Neuron (in vitro differentiated cells): ENCODE data around the gene OXTR.
A peak's percentile ranks its signal among the peaks of the same experiment; 100 is the strongest.

Experiments used
- H2AFZ ChIP-seq: one replicate; pipeline ENCODE4 v1.6.1; 2013; ENCODE audit warnings: low read depth, mild to moderate bottlenecking, inconsistent platforms, low read length, moderate library complexity
- H3K27me3 ChIP-seq: one replicate; pipeline ENCODE4 v1.6.1; 2013; ENCODE audit warnings: low read length; ENCODE audit not compliant: insufficient read depth
- H3K36me3 ChIP-seq: one replicate; pipeline ENCODE4 v1.6.1; 2013; ENCODE audit warnings: low read length; ENCODE audit not compliant: insufficient read depth
- H3K4me1 ChIP-seq: one replicate; pipeline ENCODE4 v1.6.1; 2013; ENCODE audit warnings: low read length; ENCODE audit not compliant: insufficient read depth
- H3K4me3 ChIP-seq: 2 replicates; pipeline ENCODE4 v1.5.1; 2013; ENCODE audit warnings: mild to moderate bottlenecking, low read length, moderate library complexity
- H3K9me3 ChIP-seq: one replicate; pipeline ENCODE4 v1.6.1; 2013; ENCODE audit warnings: low read length

Gene OXTR

DNA sequence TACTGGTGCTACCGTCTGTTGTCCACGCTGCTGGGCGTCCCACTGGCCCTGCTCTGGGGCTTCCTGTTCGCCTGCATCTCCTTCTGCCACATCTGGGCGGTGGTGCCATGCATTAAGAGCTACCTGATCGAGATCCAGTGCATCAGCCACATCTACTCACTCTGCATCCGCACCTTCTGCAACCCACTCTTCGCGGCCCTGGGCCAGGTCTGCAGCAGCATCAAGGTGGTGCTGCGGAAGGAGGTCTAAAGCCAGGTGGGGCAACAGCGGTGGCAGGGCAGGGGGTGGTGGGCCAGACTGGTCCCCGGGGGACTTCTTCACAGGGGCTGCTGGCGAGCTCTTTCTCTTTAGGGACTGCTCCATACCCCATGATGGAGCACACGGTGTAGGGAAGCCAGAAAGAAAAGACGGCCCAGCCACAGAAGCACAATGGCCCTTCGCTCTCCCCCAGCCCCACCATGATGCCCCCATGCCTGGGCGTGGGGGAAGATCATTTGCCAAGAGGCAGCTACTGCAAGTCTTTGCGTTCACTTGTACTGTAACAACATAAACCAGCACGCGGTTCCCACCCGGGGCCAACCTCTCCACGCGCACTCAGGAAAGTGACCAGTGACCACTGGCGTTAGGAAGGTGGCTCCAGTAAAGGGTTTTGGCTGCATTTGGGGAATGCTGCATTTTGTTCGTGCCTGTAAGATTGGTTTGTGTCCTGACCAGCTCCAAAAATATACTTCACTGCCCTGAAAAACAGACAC is 23.6 kb downstream of the OXTR start:
- Histone ChIP-seq H3K4me1 (peaks cover 16% of the 10 kb centered on the region), H3K36me3 (no peaks in the 10 kb centered on the region), H3K27me3 (no peaks in the 10 kb centered on the region), H3K9me3 (peaks cover 2% of the 10 kb centered on the region), H2AFZ (no peak overlapping the region), H3K4me3 (no peak overlapping the region)

GRCh38 chr3:8743911-8744310 is 25.5 kb downstream of the OXTR start:
- H3K4me1 ChIP-seq, result peaks cover 19% of the 10 kb centered on the region
- no peak overlapping the region for H3K4me3 ChIP-seq
- H3K9me3 ChIP-seq, result peaks cover 2% of the 10 kb centered on the region
- H3K27me3 ChIP-seq, result no peaks in the 10 kb centered on the region
- no peaks in the 10 kb centered on the region for H3K36me3 ChIP-seq
- no peak overlapping the region for H2AFZ ChIP-seq

DNA sequence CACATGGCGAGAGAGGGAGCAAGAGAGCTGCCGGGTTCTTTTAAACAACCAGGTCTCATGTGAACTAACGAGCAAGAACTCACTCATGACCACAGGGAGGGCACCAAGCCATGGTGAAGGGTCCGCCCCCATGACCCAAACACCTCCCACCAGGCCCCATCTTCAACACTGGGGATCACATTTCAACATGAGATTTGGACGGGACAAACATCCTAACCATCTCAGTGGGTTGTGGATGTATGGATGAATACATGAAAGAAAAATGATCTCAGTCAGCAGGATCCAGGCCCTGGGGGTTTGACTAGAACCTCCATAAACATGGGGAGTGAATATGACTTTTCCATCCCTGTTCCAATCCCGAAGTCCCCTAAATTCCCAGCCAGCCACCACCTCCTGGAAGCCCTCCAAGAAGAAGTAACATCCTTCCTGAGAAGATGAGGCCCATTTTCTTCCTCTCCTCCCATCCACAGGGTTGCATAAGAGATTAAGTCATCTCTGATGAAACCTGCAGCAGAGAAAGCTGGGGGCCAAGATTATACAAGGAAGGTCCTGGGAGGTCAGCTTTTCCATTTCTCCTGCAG is 26.3 kb downstream of the OXTR start:
- Histone ChIP-seq H3K27me3 (no peaks in the 10 kb centered on the region), H3K9me3 (peaks cover 2% of the 10 kb centered on the region), H2AFZ (no peak overlapping the region), H3K36me3 (no peaks in the 10 kb centered on the region), H3K4me1 (peaks cover 19% of the 10 kb centered on the region), H3K4me3 (no peak overlapping the region)

DNA sequence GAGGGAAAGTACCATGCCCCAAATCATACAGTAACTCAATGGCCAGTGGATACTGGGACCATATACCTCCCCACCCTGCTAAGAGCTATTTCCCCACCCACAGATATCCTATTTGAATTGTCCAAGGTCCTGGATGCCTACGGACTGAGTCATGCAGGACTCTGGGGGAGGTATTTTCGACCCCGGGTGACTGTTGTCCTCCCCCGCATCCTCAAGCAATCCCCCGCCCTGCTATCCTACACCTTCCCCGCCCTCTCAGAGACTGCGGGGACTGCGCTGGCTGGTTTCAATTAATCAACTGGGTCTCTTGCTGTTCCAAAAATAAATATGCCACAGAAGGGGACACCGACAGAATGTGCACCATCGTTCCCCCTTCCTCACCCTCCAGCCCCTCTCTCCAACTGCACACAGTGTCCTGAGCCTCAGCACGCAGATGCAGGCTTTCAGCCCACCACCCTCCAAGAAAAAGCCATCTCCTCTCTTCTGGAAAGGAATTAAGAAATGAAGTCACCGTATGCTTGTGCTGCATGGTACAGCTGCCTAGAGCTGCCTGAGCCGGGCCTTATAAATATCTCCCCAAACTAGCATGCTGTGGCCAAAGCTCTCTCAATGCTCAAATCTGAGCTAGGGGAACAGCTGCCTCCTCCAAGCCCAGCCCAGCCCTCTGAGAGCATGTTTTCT is 27.7 kb downstream of the OXTR start:
- Histone ChIP-seq H3K36me3 (no peaks in the 10 kb centered on the region), H3K27me3 (no peaks in the 10 kb centered on the region), H3K9me3 (peaks cover 2% of the 10 kb centered on the region), H2AFZ (peak overlapping the region; percentile 50), H3K4me3 (peak overlapping the region; percentile 18), H3K4me1 (peaks cover 19% of the 10 kb centered on the region)

GRCh38 chr3:8739757-8740504 is 29.5 kb downstream of the OXTR start:
- no peak overlapping the region for H3K4me3 ChIP-seq
- no peaks in the 10 kb centered on the region for H3K36me3 ChIP-seq

DNA sequence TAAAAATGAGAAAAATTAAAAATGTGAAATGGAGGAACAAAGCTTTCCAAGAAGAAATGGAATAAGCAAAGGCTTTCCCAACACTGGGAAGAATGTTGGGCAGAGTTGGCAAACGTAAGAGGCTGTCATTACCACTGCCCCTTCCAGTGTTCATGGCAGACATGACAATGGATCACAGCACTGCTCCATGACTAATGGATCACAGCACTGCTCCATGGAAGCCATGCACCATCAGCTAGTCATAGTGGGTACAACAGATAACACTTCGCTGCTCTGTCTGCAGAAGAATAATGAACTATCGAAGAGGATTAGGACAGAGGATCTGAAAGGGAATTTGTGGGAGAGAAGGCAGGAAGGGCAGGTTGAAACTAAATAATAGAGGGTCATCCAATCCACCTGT is 30.8 kb downstream of the OXTR start:
- Histone ChIP-seq H3K4me3 (no peak overlapping the region), H2AFZ (no peak overlapping the region), H3K4me1 (peaks cover 19% of the 10 kb centered on the region), H3K36me3 (no peaks in the 10 kb centered on the region), H3K27me3 (no peaks in the 10 kb centered on the region), H3K9me3 (no peaks in the 10 kb centered on the region)

More at GRCh38 chr3:8739757-8740504, 29.5 kb downstream of the OXTR start:
- Histone ChIP-seq H2AFZ (no peak overlapping the region), H3K4me1 (peaks cover 19% of the 10 kb centered on the region), H3K9me3 (no peaks in the 10 kb centered on the region), H3K27me3 (no peaks in the 10 kb centered on the region)

GRCh38 chr3:8737823-8738222 is 31.6 kb downstream of the OXTR start:
- no peaks in the 10 kb centered on the region for H3K9me3 ChIP-seq
- H3K36me3 ChIP-seq, result no peaks in the 10 kb centered on the region

DNA sequence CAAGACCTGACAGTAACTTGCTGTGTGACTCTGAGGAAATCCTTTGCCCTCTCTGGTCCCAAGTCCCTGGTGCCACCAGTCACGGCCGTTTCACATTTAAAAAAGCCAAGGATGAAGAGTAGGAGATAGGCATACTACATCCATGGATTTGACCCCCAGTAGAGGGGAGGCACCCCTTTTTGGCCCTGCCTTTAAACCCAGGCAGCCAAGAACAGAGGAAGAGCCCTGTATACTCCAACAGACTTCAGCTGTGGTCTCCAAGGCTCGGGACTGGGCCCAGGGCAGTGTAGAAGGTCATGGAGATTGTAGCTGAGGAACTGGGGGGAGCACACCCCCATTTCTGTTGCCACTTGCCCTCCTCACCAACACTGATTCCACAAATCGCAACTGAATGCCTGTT is 32.1 kb downstream of the OXTR start:
- Histone ChIP-seq H2AFZ (no peak overlapping the region), H3K4me3 (no peak overlapping the region), H3K9me3 (no peaks in the 10 kb centered on the region), H3K27me3 (no peaks in the 10 kb centered on the region), H3K36me3 (no peaks in the 10 kb centered on the region), H3K4me1 (peaks cover 18% of the 10 kb centered on the region)

More at GRCh38 chr3:8737823-8738222, 31.6 kb downstream of the OXTR start:
- H3K4me1 ChIP-seq, result peaks cover 19% of the 10 kb centered on the region
- no peaks in the 10 kb centered on the region for H3K27me3 ChIP-seq
- no peak overlapping the region for H2AFZ ChIP-seq
- no peak overlapping the region for H3K4me3 ChIP-seq

DNA sequence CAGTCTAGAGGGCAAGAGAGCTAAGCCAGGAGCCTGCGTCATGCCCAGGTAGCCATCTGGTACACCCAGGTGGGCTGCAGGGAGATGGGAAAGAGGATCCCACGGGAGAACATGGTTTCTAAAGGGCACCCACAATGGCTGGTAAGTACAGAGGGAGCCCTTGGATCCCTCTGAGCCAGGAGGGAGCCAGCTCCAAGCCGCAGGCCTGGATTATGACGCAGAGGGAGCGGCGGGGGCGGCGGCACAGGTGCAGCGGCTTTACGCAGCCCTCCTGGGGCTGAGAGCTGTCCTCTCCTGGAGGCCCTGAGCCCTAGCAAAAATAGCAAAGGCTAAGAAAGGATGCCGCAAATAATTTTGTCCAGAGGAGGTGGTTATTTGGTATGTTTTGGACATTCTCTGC is 33.0 kb downstream of the OXTR start:
- Histone ChIP-seq H2AFZ (no peak overlapping the region), H3K4me1 (peaks cover 9% of the 10 kb centered on the region), H3K4me3 (no peak overlapping the region), H3K36me3 (no peaks in the 10 kb centered on the region), H3K9me3 (no peaks in the 10 kb centered on the region), H3K27me3 (no peaks in the 10 kb centered on the region)

DNA sequence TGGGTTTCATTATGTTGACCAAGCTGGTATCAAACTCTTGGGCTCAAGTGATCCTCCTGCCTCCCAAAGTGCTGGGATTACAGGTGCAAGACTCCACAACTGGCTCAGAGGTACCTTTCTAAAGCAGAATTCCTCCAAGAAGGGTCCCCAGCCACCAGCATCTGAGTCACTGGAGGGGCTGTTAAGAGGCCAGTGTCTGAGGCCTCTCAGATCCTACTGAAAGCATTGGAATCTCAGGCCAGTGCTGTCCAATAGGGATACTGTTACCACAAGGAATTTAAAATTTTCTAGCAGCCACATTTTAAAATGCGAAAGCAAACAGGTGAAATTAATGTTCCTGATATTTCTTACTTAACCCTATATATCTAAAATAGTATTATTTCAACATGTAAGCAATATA is 34.5 kb downstream of the OXTR start:
- Histone ChIP-seq H3K4me1 (no peaks in the 10 kb centered on the region), H3K4me3 (no peak overlapping the region), H3K9me3 (no peaks in the 10 kb centered on the region), H2AFZ (no peak overlapping the region), H3K36me3 (no peaks in the 10 kb centered on the region), H3K27me3 (no peaks in the 10 kb centered on the region)

- Histone ChIP-seq H3K36me3 (no peaks in the 10 kb centered on the region), H3K4me1 (no peaks in the 10 kb centered on the region), H2AFZ (no peak overlapping the region), H3K27me3 (no peaks in the 10 kb centered on the region), H3K4me3 (no peak overlapping the region), H3K9me3 (no peaks in the 10 kb centered on the region)
Observed at GRCh38 chr3:8734137-8734878, 35.1 kb downstream of the OXTR start.

GRCh38 chr3:8733332-8734094 is 35.9 kb downstream of the OXTR start, which contains the start of gene CAV3:
Gene CAV3 (plus strand): TSS chr3:8733802. CDS start chr3:8733877, 75 bp downstream.
- Histone ChIP-seq H3K4me1 (no peaks in the 10 kb centered on the region), H2AFZ (no peak within 1 kb of the TSS), H3K36me3 (no peaks in the 10 kb centered on the region), H3K27me3 (no peaks in the 10 kb centered on the region), H3K4me3 (no peak within 1 kb of the TSS), H3K9me3 (no peaks in the 10 kb centered on the region)
